GM06990 (cell line): ENCODE results near the gene POFUT2.

Experiments used
- DNase-seq: peaks from one replicate; pipeline ENCODE4 v3.0.0-alpha.2; 2011; ENCODE audit not compliant: insufficient read length; ENCODE audit errors: extremely low read depth
- H3K27me3 ChIP-seq: replicated peaks from 2 replicates; pipeline ENCODE4 v1.6.0; 2011; ENCODE audit warnings: low read length; ENCODE audit not compliant: control insufficient read depth, insufficient read depth
- H3K36me3 ChIP-seq: 2 replicates; pipeline ENCODE4 v1.5.1; 2011; ENCODE audit warnings: low read length; ENCODE audit not compliant: control insufficient read depth, insufficient read depth
- H3K4me3 ChIP-seq: replicated peaks from 2 replicates; pipeline ENCODE4 v1.5.1; 2011; ENCODE audit warnings: low read depth, mild to moderate bottlenecking, control low read depth, low read length
- CTCF ChIP-seq: IDR thresholded peaks from 2 replicates; pipeline ENCODE4 v1.5.1; 2011; ENCODE audit warnings: low read length, control low read depth, mild to moderate bottlenecking, inconsistent platforms; ENCODE audit not compliant: insufficient read depth, poor library complexity, severe bottlenecking

The POFUT2 gene

GRCh38 chr21:45285266-45285931 lies 2.3 kb downstream of the POFUT2 start:
- Histone ChIP-seq H3K4me3 (no peak overlapping the region), H3K36me3 (peaks cover 22% of the 10 kb centered on the region), H3K27me3 (no peaks in the 10 kb centered on the region)
- no peak for TF ChIP-seq CTCF
- no peak for DNase-seq

GRCh38 chr21:45284456-45284741 lies 3.3 kb downstream of the POFUT2 start:
- no peak for DNase-seq
- H3K27me3 ChIP-seq: no peaks in the 10 kb centered on the region
- no peak for TF ChIP-seq CTCF
- H3K4me3 ChIP-seq: no peak overlapping the region
- peaks cover 25% of the 10 kb centered on the region for H3K36me3 ChIP-seq

- no peaks in the 10 kb centered on the region for H3K27me3 ChIP-seq
- TF ChIP-seq CTCF: no peak
- no peak for DNase-seq
- no peak overlapping the region for H3K4me3 ChIP-seq
- H3K36me3 ChIP-seq: peaks cover 26% of the 10 kb centered on the region
These were observed 3.9 kb downstream of the POFUT2 start for GRCh38 chr21:45283611-45284455.

- peaks cover 30% of the 10 kb centered on the region for H3K36me3 ChIP-seq
- H3K4me3 ChIP-seq: no peak overlapping the region
- TF ChIP-seq CTCF: no peak
- H3K27me3 ChIP-seq: no peaks in the 10 kb centered on the region
- DNase-seq: no peak
These were observed 4.6 kb downstream of the POFUT2 start for GRCh38 chr21:45283035-45283610.

- H3K4me3 ChIP-seq: no peak overlapping the region
- DNase-seq: no peak
- peaks cover 33% of the 10 kb centered on the region for H3K36me3 ChIP-seq
- no peak for TF ChIP-seq CTCF
- no peaks in the 10 kb centered on the region for H3K27me3 ChIP-seq
These were observed 5.2 kb downstream of the POFUT2 start for GRCh38 chr21:45282283-45283034.
